CD4-positive, alpha-beta T cell treated with Interleukin-2 at 100 ng/mL for 4 hours (primary cell): ENCODE results near the gene CPNE5.
A peak's percentile ranks its signal among the peaks of the same experiment; 100 is the strongest.
"Not testable (repeated sequence)": the region's sequence is repeated elsewhere in the genome, so short reads cannot be mapped to it uniquely, and the experiment has no call there.

Source experiments
- DNase-seq: peaks from one replicate; pipeline ENCODE4 v3.0.0-alpha.2; 2020; ENCODE audit warnings: low spot score

CPNE5 gene

GRCh38 chr6:36725581-36725980 lies 113.7 kb downstream of the CPNE5 start:
- no peak for DNase-seq

- DNase-seq, result peak; percentile 43
Observed at GRCh38 chr6:36724514-36725390, 114.5 kb downstream of the CPNE5 start.

- not testable (repeated sequence) for DNase-seq
Observed at GRCh38 chr6:36723992-36724391, 115.3 kb downstream of the CPNE5 start.

GRCh38 chr6:36722879-36723278 lies 116.4 kb downstream of the CPNE5 start:
- no peak for DNase-seq

- no peak for DNase-seq
Observed at GRCh38 chr6:36722365-36722764, 116.9 kb downstream of the CPNE5 start.

GRCh38 chr6:36721369-36722140 lies 117.7 kb downstream of the CPNE5 start:
- DNase-seq, result no peak

GRCh38 chr6:36720251-36721141 lies 118.7 kb downstream of the CPNE5 start:
- DNase-seq, result no peak

GRCh38 chr6:36719126-36719525 lies 120.1 kb downstream of the CPNE5 start:
- DNase-seq, result no peak

- DNase-seq, result no peak
Observed at GRCh38 chr6:36718560-36718959, 120.7 kb downstream of the CPNE5 start.

GRCh38 chr6:36717871-36718540 lies 121.2 kb downstream of the CPNE5 start:
- no peak for DNase-seq

- no peak for DNase-seq
Observed at GRCh38 chr6:36717231-36717825, 121.9 kb downstream of the CPNE5 start.

- DNase-seq, result no peak
Observed at GRCh38 chr6:36716476-36717093, 122.7 kb downstream of the CPNE5 start.

GRCh38 chr6:36715469-36715868 lies 123.8 kb downstream of the CPNE5 start:
- DNase-seq, result no peak

- no peak for DNase-seq
Observed at GRCh38 chr6:36714511-36714910, 124.7 kb downstream of the CPNE5 start.

GRCh38 chr6:36713846-36714245 lies 125.4 kb downstream of the CPNE5 start:
- no peak for DNase-seq

GRCh38 chr6:36712816-36713215 lies 126.4 kb downstream of the CPNE5 start:
- DNase-seq, result no peak

- no peak for DNase-seq
Observed at GRCh38 chr6:36706339-36706738, 132.9 kb downstream of the CPNE5 start.

- not testable (repeated sequence) for DNase-seq
Observed at GRCh38 chr6:36704961-36705577, 134.2 kb downstream of the CPNE5 start.

GRCh38 chr6:36703982-36704381 lies 135.3 kb downstream of the CPNE5 start:
- DNase-seq, result no peak

- no peak for DNase-seq
Observed at GRCh38 chr6:36703081-36703606, 136.1 kb downstream of the CPNE5 start.
